DMS 273 treated with DMSO at 0.1 percent for 48 hours (cell line): ENCODE results near the gene RAB7A.

Experiments
- DNase-seq: peaks from one replicate; lab custom pipeline; 2025; lab: John Stamatoyannopoulos, UW

Gene RAB7A

GRCh38 chr3:128726023-128727016, at the start of gene RAB7A:
TSS of gene RAB7A (plus strand) at chr3:128726183. CDS start at chr3:128795368, 69,185 bp downstream.
- DNase-seq: peak; percentile 99

- DNase-seq: no peak
These were observed 46.6 kb upstream of the RAB7A start for GRCh38 chr3:128679338-128679737.

- peak; percentile 97 for DNase-seq
These were observed 45.2 kb upstream of the RAB7A start for GRCh38 chr3:128680603-128681368.

GRCh38 chr3:128681369-128681829, 44.6 kb upstream of the RAB7A start:
- peak; percentile 58 for DNase-seq

- no peak for DNase-seq
These were observed 42.0 kb upstream of the RAB7A start for GRCh38 chr3:128683957-128684356.

- DNase-seq: no peak
These were observed 40.8 kb upstream of the RAB7A start for GRCh38 chr3:128684986-128685726.

GRCh38 chr3:128686465-128686864, 39.5 kb upstream of the RAB7A start:
- no peak for DNase-seq

GRCh38 chr3:128689060-128689459, 36.9 kb upstream of the RAB7A start:
- DNase-seq: no peak

- DNase-seq: no peak
These were observed 32.3 kb upstream of the RAB7A start for GRCh38 chr3:128693696-128694095.

- DNase-seq: no peak
These were observed 28.6 kb upstream of the RAB7A start for GRCh38 chr3:128697341-128697740.

- DNase-seq: no peak
These were observed 27.6 kb upstream of the RAB7A start for GRCh38 chr3:128698211-128699047.

- no peak for DNase-seq
These were observed 24.4 kb upstream of the RAB7A start for GRCh38 chr3:128701342-128702212.

GRCh38 chr3:128702391-128702790, 23.6 kb upstream of the RAB7A start:
- no peak for DNase-seq

- DNase-seq: no peak
These were observed 22.4 kb upstream of the RAB7A start for GRCh38 chr3:128703561-128703960.

- no peak for DNase-seq
These were observed 19.8 kb upstream of the RAB7A start for GRCh38 chr3:128706086-128706615.

- no peak for DNase-seq
These were observed 18.0 kb upstream of the RAB7A start for GRCh38 chr3:128707928-128708494.

- no peak for DNase-seq
These were observed 16.9 kb upstream of the RAB7A start for GRCh38 chr3:128709038-128709437.

GRCh38 chr3:128709506-128710210, 16.3 kb upstream of the RAB7A start:
- DNase-seq: no peak
